Gastrocnemius medialis (tissue), 4 donors: ENCODE results near the gene PLXNB3. TPM values are rescaled to one million over a fixed set of nuclear protein-coding genes. Genes with fewer than 3 reads are reported as not detected.

Experiments
- ATAC-seq, 2 donors: fragments of 150-250 bp; one replicate each; pipeline ENCODE4 v1.9.1; 2016
- DNase-seq, 2 donors: peaks; one replicate each; pipeline ENCODE4 v3.0.0-alpha.2; 2019
- H3K27ac ChIP-seq, 4 donors: fragments of 200-600 bp; sonication (generic); 1 replicate in 1 of 4; 2 replicates in 3 of 4; pipeline ENCODE4 v1.5.1; 2016 to 2018; ENCODE audit warnings: mild to moderate bottlenecking in 2 of 4, moderate library complexity in 1 of 4
- H3K27me3 ChIP-seq, 3 donors: fragments of 200-600 bp; sonication (generic) in 2 of 3; 1 replicate in 1 of 3; 2 replicates in 2 of 3; pipeline versions ENCODE4 v1.5.1 to v1.6.0; 2016 to 2019; ENCODE audit warnings: mild to moderate bottlenecking in 1 of 3, moderate library complexity in 1 of 3
- H3K36me3 ChIP-seq, 2 donors: fragments of 200-600 bp; sonication (generic) in 1 of 2; one replicate each; pipeline ENCODE4 v1.5.1; 2017 to 2018
- H3K4me1 ChIP-seq, 2 donors: fragments of 200-600 bp; sonication (generic) in 1 of 2; one replicate each; pipeline ENCODE4 v1.5.1; 2016 to 2017; ENCODE audit warnings: mild to moderate bottlenecking in 2 of 2
- H3K4me3 ChIP-seq, 4 donors: fragments of 200-600 bp; sonication (generic) in 3 of 4; 1 replicate in 1 of 4; 2 replicates in 3 of 4; pipeline ENCODE4 v1.5.1; 2016 to 2019; ENCODE audit warnings: mild to moderate bottlenecking in 2 of 4
- H3K9me3 ChIP-seq, 3 donors: fragments of 200-600 bp; sonication (generic) in 2 of 3; 1 replicate in 1 of 3; 2 replicates in 2 of 3; pipeline ENCODE4 v1.5.1; 2016 to 2019
- CTCF ChIP-seq, 5 experiments: fragments of 450-650 bp in 3 of 5; fragments of 200-600 bp in 2 of 5; sonication (generic) in 2 of 5; IDR thresholded peaks in 4 of 5; conservative IDR thresholded peaks in 1 of 5; 1 replicate in 4 of 5; 2 replicates in 1 of 5; pipeline ENCODE4 v1.5.1; 2016 to 2019; ENCODE audit warnings: antibody characterized with exemption in 5 of 5, mild to moderate bottlenecking in 3 of 5, moderate library complexity in 3 of 5
- POLR2A ChIP-seq, 2 donors: fragments of 450-650 bp; IDR thresholded peaks; one replicate each; pipeline ENCODE4 v1.6.1; 2017; ENCODE audit warnings: antibody characterized with exemption in 2 of 2, mild to moderate bottlenecking in 2 of 2, moderate library complexity in 2 of 2
- in situ Hi-C, 4 donors: fragments of 200-750 bp; cut with MboI; loops; one replicate each; pipeline versions ENCODE4 v1.15.0 to v1.8.0; 2017; ENCODE audit warnings: low sequenced_read_pairs in 4 of 4
- intact Hi-C: fragments of 100-400 bp; cut with DNase I; formaldehyde crosslinking; loops from one replicate; pipeline ENCODE4 v1.15.1; 2023; ENCODE audit warnings: low total_unique reads
- total RNA-seq, 4 donors: library from RNA; depleted of rRNA; stranded (reverse); fragments of >200 nt; gene quantifications; one replicate each; pipeline versions ENCODE4 v1.1.0 to v1.2.3, GENCODE V29; 2016

Gene PLXNB3
- total RNA-seq, 4 donors from 2014 or later: 0.10 to 1.1 (median 0.13) TPM

DNA sequence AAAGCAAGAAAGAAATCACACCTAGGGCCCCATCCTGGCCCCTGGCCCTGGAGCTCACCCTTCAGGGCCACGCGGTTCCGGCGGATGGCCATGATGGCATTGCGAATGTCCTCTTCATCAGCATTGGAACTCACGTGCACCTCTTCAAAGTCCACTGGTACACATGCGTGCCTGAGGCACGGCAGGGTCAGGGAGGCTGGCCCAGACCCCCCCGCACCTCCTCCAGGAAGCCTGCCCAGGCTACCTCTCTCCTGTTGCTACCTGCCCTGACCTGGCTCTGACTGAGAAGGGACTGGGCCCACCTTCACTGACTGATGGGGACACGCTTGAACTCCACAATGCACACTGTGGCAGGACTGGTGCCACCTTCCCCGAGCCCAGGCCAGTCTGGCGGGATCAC, 25.6 kb downstream of the PLXNB3 start:
- intact Hi-C loops: loop anchor here (5.0 to 10.0 kb wide), 3 partner anchors 105 to 585 kb away; partner anchors contain the start of genes EMD, FLNA and SLC6A8
- in situ Hi-C loops: loop anchor here in 3 of 4 donors (25.0 kb wide), 2 partner anchors 148 to 173 kb away; partner anchors contain the start of genes HCFC1 (in 2 of the 3), TMEM187 (in 2 of the 3), ARHGAP4 (in 1 of the 3) and NAA10 (in 1 of the 3)

GRCh38 chrX:153791104-153791852, 27.2 kb downstream of the PLXNB3 start:
- TF ChIP-seq CTCF (IDR thresholded peaks at IDR 0.05 in 4 of 5, conservative IDR thresholded peaks at IDR 0.05 in 1 of 5): no peak
- no peak for TF ChIP-seq POLR2A (IDR thresholded peaks at IDR 0.05)
- DNase-seq (no peak), ATAC-seq (no peak)
- Histone ChIP-seq H3K9me3 (no peaks in the 10 kb centered on the region), H3K4me1 (peaks cover 6 to 16% of the 10 kb centered on the region in 2 donors), H3K4me3 (no peak overlapping the region), H3K27me3 (no peaks in the 10 kb centered on the region), H3K36me3 (peaks cover 0 to 11% of the 10 kb centered on the region in 2 donors), H3K27ac (peak overlapping the region in 1 of 4 donors; percentile 98)
- in situ Hi-C loops (loop anchor here in 3 of 4 donors (25.0 kb wide), 2 partner anchors 146 to 171 kb away; partner anchors contain the start of genes HCFC1 (in 2 of the 3), TMEM187 (in 2 of the 3), ARHGAP4 (in 1 of the 3) and NAA10 (in 1 of the 3)), intact Hi-C loops (loop anchor here (5.0 to 10.0 kb wide), 3 partner anchors 106 to 584 kb away; partner anchors contain the start of genes EMD, FLNA and SLC6A8)

More for the DNA sequence above, 25.6 kb downstream of the PLXNB3 start:
- no peak overlapping the region for H3K27ac ChIP-seq
- H3K9me3 ChIP-seq: no peaks in the 10 kb centered on the region
- H3K4me1 ChIP-seq: peaks cover 6 to 16% of the 10 kb centered on the region in 2 donors
- ATAC-seq (no peak), DNase-seq (no peak)
- TF ChIP-seq POLR2A (IDR thresholded peaks at IDR 0.05) (no peak), CTCF (IDR thresholded peaks at IDR 0.05 in 4 of 5, conservative IDR thresholded peaks at IDR 0.05 in 1 of 5) (no peak)
- H3K27me3 ChIP-seq: no peaks in the 10 kb centered on the region
- H3K4me3 ChIP-seq: no peak overlapping the region
- H3K36me3 ChIP-seq: peaks cover 0 to 11% of the 10 kb centered on the region in 2 donors

- Histone ChIP-seq H3K4me1 (peaks cover 6 to 16% of the 10 kb centered on the region in 2 donors), H3K36me3 (peaks cover 0 to 9% of the 10 kb centered on the region in 2 donors), H3K4me3 (no peak overlapping the region), H3K9me3 (no peaks in the 10 kb centered on the region), H3K27ac (peak overlapping the region in 3 of 4 donors; percentile 93 to 98 (median 97)), H3K27me3 (no peaks in the 10 kb centered on the region)
- no peak for DNase-seq
- no peak for ATAC-seq
- in situ Hi-C loops (loop anchor here in 3 of 4 donors (25.0 kb wide), 2 partner anchors 145 to 170 kb away; partner anchors contain the start of genes HCFC1 (in 2 of the 3), TMEM187 (in 2 of the 3), ARHGAP4 (in 1 of the 3) and NAA10 (in 1 of the 3)), intact Hi-C loops (loop anchor here (5.0 to 10.0 kb wide), 3 partner anchors 108 to 582 kb away; partner anchors contain the start of genes EMD, FLNA and SLC6A8)
- TF ChIP-seq CTCF (IDR thresholded peaks at IDR 0.05 in 4 of 5, conservative IDR thresholded peaks at IDR 0.05 in 1 of 5) (no peak), POLR2A (IDR thresholded peaks at IDR 0.05) (no peak)
These were observed 28.3 kb downstream of the PLXNB3 start for GRCh38 chrX:153792368-153792767.

DNA sequence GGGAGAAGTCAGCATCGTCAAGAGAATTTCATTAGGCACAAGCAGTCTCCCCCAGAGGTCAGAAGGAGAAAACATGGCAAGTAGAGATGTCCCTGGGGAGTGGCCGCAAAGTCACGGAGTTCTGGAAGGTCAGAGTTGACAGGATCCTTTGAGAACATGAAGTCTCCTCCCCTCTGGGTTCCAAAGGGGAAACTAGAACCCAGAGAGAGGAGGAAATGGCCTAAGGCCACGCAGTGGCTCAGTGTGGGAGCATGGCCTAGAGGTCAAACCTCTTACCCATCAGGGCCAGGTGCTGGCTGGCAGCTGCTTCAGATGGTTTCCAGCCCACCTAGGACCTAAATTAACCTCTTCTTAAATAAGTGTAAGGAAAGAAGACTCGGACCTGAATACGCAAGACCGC, 29.2 kb downstream of the PLXNB3 start:
- Histone ChIP-seq H3K27me3 (no peaks in the 10 kb centered on the region), H3K36me3 (peaks cover 0 to 11% of the 10 kb centered on the region in 2 donors), H3K9me3 (no peaks in the 10 kb centered on the region), H3K4me1 (peaks cover 6 to 16% of the 10 kb centered on the region in 2 donors), H3K4me3 (peak overlapping the region; percentile 73 to 88 (median 78)), H3K27ac (peak overlapping the region; percentile 93 to 98 (median 96))
- ATAC-seq: peak in 1 of 2 donors; percentile 19
- in situ Hi-C loops (loop anchor here in 3 of 4 donors (25.0 kb wide), 2 partner anchors 144 to 169 kb away; partner anchors contain the start of genes HCFC1 (in 2 of the 3), TMEM187 (in 2 of the 3), ARHGAP4 (in 1 of the 3) and NAA10 (in 1 of the 3)), intact Hi-C loops (loop anchor here (5.0 to 10.0 kb wide), 3 partner anchors 108 to 582 kb away; partner anchors contain the start of genes EMD, FLNA and SLC6A8)
- TF ChIP-seq CTCF (IDR thresholded peaks at IDR 0.05 in 4 of 5, conservative IDR thresholded peaks at IDR 0.05 in 1 of 5): no peak
- no peak for TF ChIP-seq POLR2A (IDR thresholded peaks at IDR 0.05)
- no peak for DNase-seq
